GM12878 (cell line): ENCODE results near the gene SPATA9. TPM values are rescaled to one million over a fixed set of nuclear protein-coding genes. Genes with fewer than 3 reads are reported as not detected.

Experiments
- ATAC-seq: fragments of 200-7000 bp; cut with Tn5 transposase; 3 replicates; pipeline ENCODE4 v1.9.1; 2020; ENCODE audit warnings: mild to moderate bottlenecking, moderate library complexity
- BruUV-seq: library from RNA; stranded (reverse); fragments of 400-500 nt; replicated peaks from 2 replicates; lab custom pipeline; 2021; lab: Mats Ljungman, UMichigan
- CTCF ChIA-PET: fragments of 300-600 bp; sonication (Branson Sonifier 250); formaldehyde crosslinking; extraction: SDS; loops from one replicate; lab custom pipeline; 2021; ENCODE audit warnings: inconsistent platforms; lab: Yijun Ruan, JAX
- POLR2A ChIA-PET: fragments of 350-600 bp; formaldehyde crosslinking; extraction: SDS; loops from one replicate; lab custom pipeline; 2021; ENCODE audit warnings: inconsistent platforms; lab: Charles Lee
- RAD21 ChIA-PET: fragments of 300-600 bp; sonication (Branson Sonifier 250); formaldehyde crosslinking; loops from one replicate; lab custom pipeline; 2023; ENCODE audit warnings: antibody characterized with exemption; ENCODE audit not compliant: unreplicated experiment; lab: Charles Lee
- SMC1A ChIA-PET: fragments of 300-600 bp; sonication (Branson Sonifier 250); formaldehyde crosslinking; loops from one replicate; lab custom pipeline; 2023; ENCODE audit not compliant: unreplicated experiment, uncharacterized antibody; lab: Charles Lee
- DNase-seq: peaks from one replicate; pipeline ENCODE4 v3.0.0-alpha.2; 2011; ENCODE audit warnings: low read depth, low spot score
- FAIRE-seq: peaks from 3 replicates; lab custom pipeline; 2011; peaks lifted over from hg19 to GRCh38; lab: Jason Lieb, UNC
- H2AFZ ChIP-seq: 2 replicates; pipeline ENCODE4 v1.6.0; 2011; ENCODE audit warnings: low read depth, low read length, control low read depth; ENCODE audit not compliant: control insufficient read depth
- H3K27ac ChIP-seq: 2 replicates; pipeline ENCODE4 v1.5.1; 2011; ENCODE audit warnings: control low read depth; ENCODE audit not compliant: control insufficient read depth, insufficient read depth
- H3K27me3 ChIP-seq, 2 experiments: replicated peaks in 1 of 2; 2 replicates each; pipeline versions ENCODE4 v1.6.0 to v1.6.1; 2011; ENCODE audit warnings: low read length in 1 of 2; ENCODE audit not compliant: control insufficient read depth in 2 of 2, insufficient read depth in 2 of 2
- H3K36me3 ChIP-seq, 2 experiments: 2 replicates each; pipeline ENCODE4 v1.5.1; 2011; ENCODE audit warnings: low read length in 1 of 2; ENCODE audit not compliant: control insufficient read depth in 2 of 2, insufficient read depth in 2 of 2
- H3K4me1 ChIP-seq: 2 replicates; pipeline ENCODE4 v1.6.1; 2011; ENCODE audit warnings: mild to moderate bottlenecking, low read length, moderate library complexity, mixed read lengths; ENCODE audit not compliant: control insufficient read depth, insufficient read depth
- H3K4me2 ChIP-seq: 2 replicates; pipeline ENCODE4 v1.6.0; 2011; ENCODE audit warnings: control low read depth; ENCODE audit not compliant: control insufficient read depth, insufficient read depth
- H3K4me3 ChIP-seq: fragments of 200-600 bp; sonication (generic); 2 replicates; pipeline ENCODE4 v1.5.1; 2016
- H3K79me2 ChIP-seq: 2 replicates; pipeline ENCODE4 v1.6.0; 2011; ENCODE audit warnings: low read length; ENCODE audit not compliant: control insufficient read depth, insufficient read depth
- H3K9ac ChIP-seq: 2 replicates; pipeline ENCODE4 v1.8.0; 2011; ENCODE audit warnings: low read length, control low read depth, mixed read lengths; ENCODE audit not compliant: control insufficient read depth, insufficient read depth
- H3K9me3 ChIP-seq: replicated peaks from 3 replicates; pipeline ENCODE4 v1.5.1; 2011; ENCODE audit warnings: mild to moderate bottlenecking, low read length; ENCODE audit not compliant: control insufficient read depth, insufficient read depth
- H4K20me1 ChIP-seq: 2 replicates; pipeline ENCODE4 v1.6.0; 2011; ENCODE audit not compliant: control insufficient read depth, insufficient read depth
- CUX1 ChIP-seq: IDR thresholded peaks from 2 replicates; pipeline ENCODE4 v1.6.1; 2012; ENCODE audit warnings: improper control_type of control experiment, low read depth, low read length; ENCODE audit not compliant: insufficient replicate concordance
- E2F4 ChIP-seq: IDR thresholded peaks from 2 replicates; pipeline ENCODE4 v1.6.1; 2012; ENCODE audit warnings: low read depth, low read length, improper control_type of control experiment
- EED ChIP-seq: sonication (generic); IDR thresholded peaks from 2 replicates; pipeline ENCODE4 v1.6.1; 2016; ENCODE audit warnings: antibody characterized with exemption, low read depth
- RAD51 ChIP-seq: fragments of 450-650 bp; IDR thresholded peaks from 2 replicates; pipeline ENCODE4 v1.6.1; 2016; ENCODE audit warnings: moderate library complexity, mild to moderate bottlenecking, inconsistent platforms
- SKIL ChIP-seq: fragments of 450-650 bp; IDR thresholded peaks from 2 replicates; pipeline ENCODE4 v1.6.1; 2017; ENCODE audit warnings: mild to moderate bottlenecking, low read depth, inconsistent platforms; ENCODE audit not compliant: poor library complexity, severe bottlenecking
- SMARCA5 ChIP-seq: fragments of 450-650 bp; IDR thresholded peaks from 2 replicates; pipeline ENCODE4 v1.6.1; 2017; ENCODE audit warnings: mild to moderate bottlenecking
- SMC3 ChIP-seq: IDR thresholded peaks from 2 replicates; pipeline ENCODE4 v1.6.1; 2011; ENCODE audit warnings: low read length, improper control_type of control experiment, borderline replicate concordance
- TARDBP ChIP-seq: IDR thresholded peaks from 2 replicates; pipeline ENCODE4 v1.6.1; 2016; ENCODE audit warnings: borderline replicate concordance
- WGBS: methylation state at CpG from one replicate; pipeline ENCODE4 v1.1.6; 2016; ENCODE audit warnings: low lambda C conversion rate; ENCODE audit not compliant: insufficient replicate concordance, insufficient coverage; ENCODE audit errors: missing lambda C conversion rate; 5-methylcytosine and 5-hydroxymethylcytosine counted together
- in situ Hi-C: fragments of 300-500 bp; cut with MboI; formaldehyde crosslinking; loops from 9 replicates; pipeline ENCODE4 v1.14.3; 2018; ENCODE audit warnings: mixed read lengths
- intact Hi-C: fragments of 100-400 bp; cut with micrococcal nuclease; formaldehyde crosslinking; loops from one replicate; pipeline ENCODE4 v1.14.2; 2022; ENCODE audit not compliant: unreplicated experiment
- polyA plus RNA-seq, 11 experiments: library from polyadenylated mRNA; depleted of rRNA in 4 of 11; unstranded in 6 of 11; stranded (reverse) in 5 of 11; fragments of >200 nt; fragmentation: Nextera tagmentation in 4 of 11; fragmentation: Illumina TruSeq in 1 of 11; extraction: Ambion mirVana in 4 of 11; extraction: Trizol in 1 of 11; gene quantifications; 1 replicate in 1 of 11; 2 replicates in 10 of 11; pipeline versions ENCODE4 v1.2.1 to v1.2.3, GENCODE V29; 2011 to 2016; ENCODE audit warnings: inconsistent platforms in 2 of 11, missing spikeins in 2 of 11, low read depth in 1 of 11
- total RNA-seq, 4 experiments: library from RNA; depleted of rRNA in 3 of 4; stranded (reverse); fragments of >200 nt in 3 of 4; fragmentation: Illumina TruSeq in 1 of 4; extraction: Trizol in 1 of 4; gene quantifications; 2 replicates each; pipeline versions ENCODE4 v1.2.1 to v1.2.3, GENCODE V29; 2013 to 2021
- TF ChIP-seq, protein P1 (sequence below): fragments of 450-650 bp; IDR thresholded peaks from 2 replicates; pipeline ENCODE4 v1.6.1; 2016; ENCODE audit warnings: mild to moderate bottlenecking, moderate library complexity, borderline replicate concordance

SPATA9 gene
- total and polyA plus RNA-seq, 10 of the 15 experiments (the other 5 are each of a cell fraction or from before 2014, with no cell fraction given) = 0.11 to 0.49 (median 0.16) TPM; not detected in 1

GRCh38 chr5:95644351-95645042, 38.3 kb downstream of the SPATA9 start:
- ATAC-seq = peak; percentile 52
- no TSS peak for BruUV-seq
- peak; percentile 60; the same call in 1 of the 2 replicates for TF ChIP-seq SMARCA5
- no peak for TF ChIP-seq E2F4
- TF ChIP-seq TARDBP = no peak
- TF ChIP-seq, protein P1, sequence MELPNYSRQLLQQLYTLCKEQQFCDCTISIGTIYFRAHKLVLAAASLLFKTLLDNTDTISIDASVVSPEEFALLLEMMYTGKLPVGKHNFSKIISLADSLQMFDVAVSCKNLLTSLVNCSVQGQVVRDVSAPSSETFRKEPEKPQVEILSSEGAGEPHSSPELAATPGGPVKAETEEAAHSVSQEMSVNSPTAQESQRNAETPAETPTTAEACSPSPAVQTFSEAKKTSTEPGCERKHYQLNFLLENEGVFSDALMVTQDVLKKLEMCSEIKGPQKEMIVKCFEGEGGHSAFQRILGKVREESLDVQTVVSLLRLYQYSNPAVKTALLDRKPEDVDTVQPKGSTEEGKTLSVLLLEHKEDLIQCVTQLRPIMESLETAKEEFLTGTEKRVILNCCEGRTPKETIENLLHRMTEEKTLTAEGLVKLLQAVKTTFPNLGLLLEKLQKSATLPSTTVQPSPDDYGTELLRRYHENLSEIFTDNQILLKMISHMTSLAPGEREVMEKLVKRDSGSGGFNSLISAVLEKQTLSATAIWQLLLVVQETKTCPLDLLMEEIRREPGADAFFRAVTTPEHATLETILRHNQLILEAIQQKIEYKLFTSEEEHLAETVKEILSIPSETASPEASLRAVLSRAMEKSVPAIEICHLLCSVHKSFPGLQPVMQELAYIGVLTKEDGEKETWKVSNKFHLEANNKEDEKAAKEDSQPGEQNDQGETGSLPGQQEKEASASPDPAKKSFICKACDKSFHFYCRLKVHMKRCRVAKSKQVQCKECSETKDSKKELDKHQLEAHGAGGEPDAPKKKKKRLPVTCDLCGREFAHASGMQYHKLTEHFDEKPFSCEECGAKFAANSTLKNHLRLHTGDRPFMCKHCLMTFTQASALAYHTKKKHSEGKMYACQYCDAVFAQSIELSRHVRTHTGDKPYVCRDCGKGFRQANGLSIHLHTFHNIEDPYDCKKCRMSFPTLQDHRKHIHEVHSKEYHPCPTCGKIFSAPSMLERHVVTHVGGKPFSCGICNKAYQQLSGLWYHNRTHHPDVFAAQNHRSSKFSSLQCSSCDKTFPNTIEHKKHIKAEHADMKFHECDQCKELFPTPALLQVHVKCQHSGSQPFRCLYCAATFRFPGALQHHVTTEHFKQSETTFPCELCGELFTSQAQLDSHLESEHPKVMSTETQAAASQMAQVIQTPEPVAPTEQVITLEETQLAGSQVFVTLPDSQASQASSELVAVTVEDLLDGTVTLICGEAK = no peak
- no peak for TF ChIP-seq EED
- TF ChIP-seq SMC3 = peak; percentile 58; the same call in 1 of the 2 replicates
- peak; percentile 70 for TF ChIP-seq SKIL
- TF ChIP-seq RAD51 = no peak
- TF ChIP-seq CUX1 = no peak

More at GRCh38 chr5:95644351-95645042, 38.3 kb downstream of the SPATA9 start:
- no peaks in the 10 kb centered on the region for H3K36me3 ChIP-seq
- peak; percentile 56 for DNase-seq
- H3K79me2 ChIP-seq = no peaks in the 10 kb centered on the region
- peaks cover 5% of the 10 kb centered on the region for H3K4me1 ChIP-seq
- intact Hi-C loops (loop anchor here (1.0 to 10.0 kb wide), 5 partner anchors 137 to 690 kb away; no protein-coding TSS in a partner anchor), in situ Hi-C loops (no loop called here)
- H3K4me2 ChIP-seq = peak overlapping the region; percentile 34
- ChIA-PET CTCF (interaction anchor here (0.6 to 8.5 kb wide), 36 partner anchors 10 to 696 kb away, joined by 3 to 206 read pairs (median 4); no protein-coding TSS in a partner anchor), RAD21 (interaction anchor here (0.6 to 7.4 kb wide), 14 partner anchors 13 to 233 kb away, joined by 3 to 98 read pairs (median 4); partner anchors contain the start of gene GLRX), POLR2A (interaction anchor here (1.0 to 1.4 kb wide), 3 partner anchors 20 to 205 kb away, joined by 3 read pairs; no protein-coding TSS in a partner anchor), SMC1A (interaction anchor here (0.7 to 7.6 kb wide), 26 partner anchors 10 to 875 kb away, joined by 3 to 168 read pairs (median 4); no protein-coding TSS in a partner anchor)
- no peaks in the 10 kb centered on the region for H3K27me3 ChIP-seq
- no peaks in the 10 kb centered on the region for H3K9me3 ChIP-seq
- H3K9ac ChIP-seq = no peak overlapping the region
- no peaks in the 10 kb centered on the region for H4K20me1 ChIP-seq
- WGBS = 22% methylated on average over 4 of the region's 4 CpGs
- H2AFZ ChIP-seq = peak overlapping the region; percentile 90
- H3K27ac ChIP-seq = peak overlapping the region; percentile 40; the same call in 1 of the 2 replicates
- peak; percentile 23 for FAIRE-seq
- H3K4me3 ChIP-seq = no peak overlapping the region
